DND-41 (cell line): ENCODE measurements around the gene NUP153.
A peak's percentile ranks its signal among the peaks of the same experiment; 100 is the strongest.

Experiments
- ATAC-seq: fragments of 200-7000 bp; cut with Tn5 transposase; 3 replicates; pipeline ENCODE4 v1.9.1; 2021; ENCODE audit warnings: low read depth; ENCODE audit not compliant: insufficient read depth
- DNase-seq: peaks from one replicate; pipeline ENCODE4 v3.0.0-alpha.2; 2020
- H2AFZ ChIP-seq: 2 replicates; pipeline ENCODE4 v1.6.0; 2012; ENCODE audit warnings: low read depth, low read length
- H3K27ac ChIP-seq: 2 replicates; pipeline ENCODE4 v1.5.1; 2012; ENCODE audit warnings: low read length, inconsistent platforms
- H3K27me3 ChIP-seq: fragments of 200-600 bp; sonication (generic); 2 replicates; pipeline ENCODE4 v1.6.0; 2012; ENCODE audit warnings: low read length, mild to moderate bottlenecking, inconsistent platforms; ENCODE audit not compliant: insufficient read depth, poor library complexity
- H3K36me3 ChIP-seq: 2 replicates; pipeline ENCODE4 v1.5.1; 2012; ENCODE audit warnings: low read length, inconsistent platforms; ENCODE audit not compliant: insufficient read depth
- H3K4me1 ChIP-seq: 2 replicates; pipeline ENCODE4 v1.5.1; 2012; ENCODE audit warnings: mild to moderate bottlenecking, low read length; ENCODE audit not compliant: insufficient read depth
- H3K4me2 ChIP-seq: 2 replicates; pipeline ENCODE4 v1.6.0; 2012; ENCODE audit warnings: mild to moderate bottlenecking, moderate library complexity, low read length, inconsistent platforms; ENCODE audit not compliant: insufficient read depth
- H3K4me3 ChIP-seq, 2 experiments: fragments of 200-600 bp in 1 of 2; shearing (Covaris generic) in 1 of 2; 2 replicates each; pipeline ENCODE4 v1.5.1; 2012 to 2016; ENCODE audit warnings: inconsistent platforms in 2 of 2, low read length in 2 of 2, mild to moderate bottlenecking in 2 of 2, low read depth in 1 of 2, moderate library complexity in 1 of 2
- H3K79me2 ChIP-seq: 2 replicates; pipeline ENCODE4 v1.6.0; 2012; ENCODE audit warnings: low read length, inconsistent platforms; ENCODE audit not compliant: insufficient read depth
- H3K9ac ChIP-seq: 2 replicates; pipeline ENCODE4 v1.6.0; 2012; ENCODE audit warnings: low read depth, mild to moderate bottlenecking, inconsistent platforms, low read length, moderate library complexity
- H3K9me3 ChIP-seq: 2 replicates; pipeline ENCODE4 v1.5.1; 2012; ENCODE audit warnings: low read length, moderate library complexity, mild to moderate bottlenecking, inconsistent platforms; ENCODE audit not compliant: insufficient read depth, severe bottlenecking
- H4K20me1 ChIP-seq: 2 replicates; pipeline ENCODE4 v1.6.0; 2012; ENCODE audit warnings: low read length; ENCODE audit not compliant: insufficient read depth
- EZH2 ChIP-seq: IDR thresholded peaks from 3 replicates; pipeline ENCODE4 v1.6.1; 2012; ENCODE audit warnings: borderline replicate concordance, low read depth, mild to moderate bottlenecking, moderate library complexity, low read length, inconsistent platforms; ENCODE audit not compliant: severe bottlenecking
- TF ChIP-seq, protein P1 (sequence below): IDR thresholded peaks from 2 replicates; pipeline ENCODE4 v1.5.1; 2012; ENCODE audit warnings: borderline replicate concordance, low read length, moderate library complexity, mild to moderate bottlenecking; ENCODE audit not compliant: poor library complexity, severe bottlenecking; ENCODE audit errors: extremely low read depth

The NUP153 gene

DNA sequence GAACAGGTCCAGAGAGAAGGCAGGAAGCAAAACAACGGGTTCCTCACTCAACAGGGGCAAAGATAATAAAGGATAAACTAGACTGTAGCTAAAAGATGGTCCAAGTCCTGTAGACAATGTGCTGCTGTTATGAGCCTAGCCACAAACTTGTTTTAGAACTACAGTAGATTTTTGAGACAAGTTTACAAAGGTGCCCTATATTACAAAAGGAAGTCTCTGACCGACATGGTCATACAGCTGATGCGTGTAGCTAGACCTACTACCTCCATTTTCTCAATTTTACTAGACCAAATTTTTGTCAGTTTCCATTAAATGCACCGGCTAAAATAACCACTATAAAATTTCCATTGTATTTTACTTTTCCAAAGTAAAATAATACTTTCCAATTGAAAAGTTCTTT lies 94.7 kb downstream of the NUP153 start:
- no peak overlapping the region for H2AFZ ChIP-seq
- H3K4me1 ChIP-seq = no peaks in the 10 kb centered on the region
- peaks cover 3% of the 10 kb centered on the region; the same call in 1 of the 2 replicates for H3K79me2 ChIP-seq
- peaks cover 1% of the 10 kb centered on the region; the same call in 1 of the 2 replicates for H4K20me1 ChIP-seq
- no peaks in the 10 kb centered on the region for H3K27me3 ChIP-seq
- ATAC-seq = peak; percentile 15; the same call in 1 of the 3 replicates
- no peak for TF ChIP-seq EZH2
- TF ChIP-seq, protein P1, sequence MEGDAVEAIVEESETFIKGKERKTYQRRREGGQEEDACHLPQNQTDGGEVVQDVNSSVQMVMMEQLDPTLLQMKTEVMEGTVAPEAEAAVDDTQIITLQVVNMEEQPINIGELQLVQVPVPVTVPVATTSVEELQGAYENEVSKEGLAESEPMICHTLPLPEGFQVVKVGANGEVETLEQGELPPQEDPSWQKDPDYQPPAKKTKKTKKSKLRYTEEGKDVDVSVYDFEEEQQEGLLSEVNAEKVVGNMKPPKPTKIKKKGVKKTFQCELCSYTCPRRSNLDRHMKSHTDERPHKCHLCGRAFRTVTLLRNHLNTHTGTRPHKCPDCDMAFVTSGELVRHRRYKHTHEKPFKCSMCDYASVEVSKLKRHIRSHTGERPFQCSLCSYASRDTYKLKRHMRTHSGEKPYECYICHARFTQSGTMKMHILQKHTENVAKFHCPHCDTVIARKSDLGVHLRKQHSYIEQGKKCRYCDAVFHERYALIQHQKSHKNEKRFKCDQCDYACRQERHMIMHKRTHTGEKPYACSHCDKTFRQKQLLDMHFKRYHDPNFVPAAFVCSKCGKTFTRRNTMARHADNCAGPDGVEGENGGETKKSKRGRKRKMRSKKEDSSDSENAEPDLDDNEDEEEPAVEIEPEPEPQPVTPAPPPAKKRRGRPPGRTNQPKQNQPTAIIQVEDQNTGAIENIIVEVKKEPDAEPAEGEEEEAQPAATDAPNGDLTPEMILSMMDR = no peak
- H3K27ac ChIP-seq = no peak overlapping the region
- peaks cover 38% of the 10 kb centered on the region for H3K36me3 ChIP-seq
- no peak overlapping the region for H3K4me2 ChIP-seq
- DNase-seq = no peak
- no peaks in the 10 kb centered on the region for H3K9me3 ChIP-seq
- H3K9ac ChIP-seq = no peak overlapping the region
- H3K4me3 ChIP-seq = no peak overlapping the region

DNA sequence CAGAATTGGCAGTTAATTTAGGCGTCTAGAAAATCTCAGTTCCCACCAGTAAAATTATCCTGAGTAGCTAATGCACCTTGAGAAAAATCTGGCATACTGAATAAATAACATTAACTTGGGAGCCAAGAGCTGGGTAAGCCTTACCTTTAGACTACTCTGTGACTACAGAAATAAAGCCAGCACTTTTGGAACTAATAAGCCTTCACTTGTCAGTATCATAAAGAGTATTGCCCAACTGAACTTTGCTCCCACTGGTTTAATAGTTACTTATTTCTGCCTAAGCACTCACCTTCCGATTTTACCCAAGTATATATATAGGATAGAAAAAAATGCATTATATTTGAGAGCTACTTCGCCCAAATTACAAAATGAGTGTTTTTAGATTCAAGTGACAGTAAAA lies 95.9 kb downstream of the NUP153 start:
- TF ChIP-seq EZH2 = no peak
- TF ChIP-seq, protein P1 = no peak
- Histone ChIP-seq H3K4me2 (no peak overlapping the region), H2AFZ (no peak overlapping the region), H3K9ac (no peak overlapping the region), H3K9me3 (no peaks in the 10 kb centered on the region), H3K79me2 (no peaks in the 10 kb centered on the region), H4K20me1 (no peaks in the 10 kb centered on the region; the same call in 1 of the 2 replicates), H3K4me3 (no peak overlapping the region), H3K27ac (no peak overlapping the region), H3K36me3 (peaks cover 31% of the 10 kb centered on the region), H3K27me3 (no peaks in the 10 kb centered on the region), H3K4me1 (no peaks in the 10 kb centered on the region)
- DNase-seq = no peak
- no peak for ATAC-seq

DNA sequence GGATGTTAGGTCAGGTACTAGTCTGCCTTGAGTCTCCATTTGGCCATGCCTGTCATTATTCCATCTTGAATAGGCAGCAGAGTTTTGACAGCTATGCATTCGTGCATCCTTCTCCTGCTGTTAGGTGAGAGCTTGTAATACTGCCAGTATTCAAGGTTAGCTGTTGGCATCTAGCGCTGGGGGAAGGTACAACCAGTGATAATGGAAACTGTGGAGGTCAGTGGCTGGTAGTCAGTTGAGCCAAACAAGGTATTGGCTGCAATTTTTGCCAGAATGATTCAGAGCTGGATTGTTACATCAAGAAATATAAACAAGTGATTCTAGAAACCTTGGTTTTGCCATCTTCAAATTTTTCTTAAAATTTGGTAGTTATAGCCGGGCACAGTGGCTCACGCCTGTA lies 100.1 kb downstream of the NUP153 start:
- Histone ChIP-seq H3K4me1 (peaks cover 9% of the 10 kb centered on the region), H3K4me2 (no peak overlapping the region), H3K27ac (no peak overlapping the region), H3K9ac (no peak overlapping the region), H3K36me3 (peaks cover 12% of the 10 kb centered on the region; the same call in 1 of the 2 replicates), H3K27me3 (no peaks in the 10 kb centered on the region), H3K9me3 (no peaks in the 10 kb centered on the region), H3K4me3 (no peak overlapping the region), H3K79me2 (peaks cover 4% of the 10 kb centered on the region; the same call in 1 of the 2 replicates), H2AFZ (no peak overlapping the region), H4K20me1 (peaks cover 4% of the 10 kb centered on the region; the same call in 1 of the 2 replicates)
- ATAC-seq (no peak), DNase-seq (no peak)
- TF ChIP-seq, protein P1 = no peak
- no peak for TF ChIP-seq EZH2
